Articular chondrocyte of knee joint (primary cell): Measurements from ENCODE around the gene PDK1. TPM values are rescaled to one million over a fixed set of nuclear protein-coding genes. Genes with fewer than 3 reads are reported as not detected.

Source experiments
- small RNA-seq: library from RNA; depleted of rRNA; stranded (forward); fragments of <200 nt; gene quantifications from one replicate; pipeline ENCODE3, GENCODE V24; 2012
- total RNA-seq: library from RNA; depleted of rRNA; stranded (reverse); fragments of >200 nt; gene quantifications from 2 replicates; pipeline ENCODE4 v1.2.3, GENCODE V29; 2012

PDK1 gene
- 37.2 and 50.6 TPM in 2 replicates for total RNA-seq

DNA sequence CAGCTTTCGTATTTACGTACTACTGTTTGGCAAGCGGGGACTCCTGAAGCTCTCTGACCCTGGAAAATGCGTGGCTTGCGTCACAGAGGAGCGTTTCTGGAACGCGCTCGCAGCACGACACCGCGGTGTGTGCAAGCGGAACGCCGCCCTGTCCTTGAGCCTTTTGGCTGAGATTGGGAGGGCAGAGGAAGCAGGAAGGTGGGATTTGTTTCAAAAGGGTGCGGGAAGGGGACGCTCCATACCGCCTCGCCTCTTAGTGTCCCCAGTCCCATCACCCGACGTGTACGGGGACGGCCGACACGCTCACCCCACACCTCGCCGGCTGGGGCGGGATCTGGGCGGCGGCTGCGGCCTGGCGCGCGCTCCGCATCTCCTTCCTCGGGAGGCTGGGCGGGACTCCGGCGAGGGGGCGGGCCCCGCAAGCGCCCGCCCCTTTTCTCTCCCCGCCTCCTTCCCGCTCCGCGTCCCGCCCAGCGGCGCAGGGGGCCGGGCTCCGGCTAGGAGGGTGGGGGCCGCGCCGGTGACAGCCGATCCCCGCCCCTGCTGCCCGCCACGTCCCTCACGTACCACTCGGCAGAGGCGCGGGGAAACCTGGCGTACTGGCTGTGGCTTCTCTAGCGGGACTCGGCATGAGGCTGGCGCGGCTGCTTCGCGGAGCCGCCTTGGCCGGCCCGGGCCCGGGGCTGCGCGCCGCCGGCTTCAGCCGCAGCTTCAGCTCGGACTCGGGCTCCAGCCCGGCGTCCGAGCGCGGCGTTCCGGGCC, at the start of gene PDK1:
PDK1 (plus strand) TSS at position 569 of the 762 bp plus-strand sequence; CDS start at position 630, 61 bp downstream.

Small RNAs within 50 kb of the gene (small RNA-seq; reads per million reads assigned to genes)
- not detected for gene RF00019

Other genes with a start within 250 kb of the PDK1 start
- 10.2 and 18.9 TPM in 2 replicates for gene ITGA6, start 128.5 kb upstream of the PDK1 start, total RNA-seq
- gene RAPGEF4, start 179.8 kb downstream of the PDK1 start, total RNA-seq = 1.2 and 1.3 TPM in 2 replicates